ENCODE results near the gene VTN.

The VTN gene

DNA sequence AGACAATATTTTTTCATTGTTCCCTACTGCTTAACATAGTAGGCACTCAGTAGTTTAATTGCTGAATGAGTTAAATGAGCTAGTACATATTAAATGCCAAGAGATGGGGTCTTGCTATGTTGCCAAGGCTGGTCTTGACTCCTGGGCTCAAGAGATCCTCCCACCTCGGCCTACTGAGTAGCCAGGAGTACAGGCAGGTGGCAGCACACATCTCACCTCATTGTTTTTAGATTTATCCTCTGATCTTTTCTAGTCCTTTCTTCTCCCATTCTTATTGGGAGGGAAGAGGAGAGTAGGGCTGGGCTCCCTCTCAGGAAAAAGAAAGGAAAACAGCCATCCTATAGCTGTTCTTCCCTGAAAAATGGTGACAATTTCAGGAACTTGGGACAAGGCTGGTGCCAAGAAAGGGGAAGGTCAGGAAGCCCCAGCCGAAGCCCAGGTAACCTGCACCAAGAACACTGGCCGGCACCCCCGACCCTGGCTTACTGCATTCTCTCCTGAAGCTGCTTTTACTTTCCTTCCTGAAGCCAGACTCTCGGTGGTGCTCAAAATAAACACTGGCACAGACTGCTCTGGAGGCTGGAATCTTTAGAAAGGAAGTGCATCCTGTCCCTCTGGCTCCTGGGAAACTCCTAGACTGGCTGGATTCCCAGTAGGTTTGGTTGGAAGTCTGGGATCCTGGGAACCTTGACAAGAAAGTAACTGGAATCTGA is 31.9 kb downstream of the VTN start:
- peak; percentile 41 for DNase-seq (ENCODE audit: low read depth)
- H3K4me3 ChIP-seq (ENCODE audit: low read depth, low read length), result no peak overlapping the region
- TF ChIP-seq, protein P1, sequence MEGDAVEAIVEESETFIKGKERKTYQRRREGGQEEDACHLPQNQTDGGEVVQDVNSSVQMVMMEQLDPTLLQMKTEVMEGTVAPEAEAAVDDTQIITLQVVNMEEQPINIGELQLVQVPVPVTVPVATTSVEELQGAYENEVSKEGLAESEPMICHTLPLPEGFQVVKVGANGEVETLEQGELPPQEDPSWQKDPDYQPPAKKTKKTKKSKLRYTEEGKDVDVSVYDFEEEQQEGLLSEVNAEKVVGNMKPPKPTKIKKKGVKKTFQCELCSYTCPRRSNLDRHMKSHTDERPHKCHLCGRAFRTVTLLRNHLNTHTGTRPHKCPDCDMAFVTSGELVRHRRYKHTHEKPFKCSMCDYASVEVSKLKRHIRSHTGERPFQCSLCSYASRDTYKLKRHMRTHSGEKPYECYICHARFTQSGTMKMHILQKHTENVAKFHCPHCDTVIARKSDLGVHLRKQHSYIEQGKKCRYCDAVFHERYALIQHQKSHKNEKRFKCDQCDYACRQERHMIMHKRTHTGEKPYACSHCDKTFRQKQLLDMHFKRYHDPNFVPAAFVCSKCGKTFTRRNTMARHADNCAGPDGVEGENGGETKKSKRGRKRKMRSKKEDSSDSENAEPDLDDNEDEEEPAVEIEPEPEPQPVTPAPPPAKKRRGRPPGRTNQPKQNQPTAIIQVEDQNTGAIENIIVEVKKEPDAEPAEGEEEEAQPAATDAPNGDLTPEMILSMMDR (conservative IDR thresholded peaks at IDR 0.05; ENCODE audit: low read depth, low read length), result no peak

GRCh38 chr17:28335959-28336871 is 33.9 kb downstream of the VTN start:
- DNase-seq (ENCODE audit: low read depth), result peak; percentile 90
- H3K4me3 ChIP-seq (ENCODE audit: low read depth, low read length), result peak overlapping the region; percentile 91
- TF ChIP-seq, protein P1 (conservative IDR thresholded peaks at IDR 0.05; ENCODE audit: low read depth, low read length), result no peak

- H3K4me3 ChIP-seq (ENCODE audit: low read depth, low read length), result peak within 1 kb of the TSS; percentile 91
- TF ChIP-seq, protein P1 (conservative IDR thresholded peaks at IDR 0.05; ENCODE audit: low read depth, low read length), result peak; percentile 15
- peak; percentile 100 for DNase-seq (ENCODE audit: low read depth)
Observed at GRCh38 chr17:28335201-28335958, 34.7 kb downstream of the VTN start, which contains the start of the genes IFT20 and TNFAIP1. Gene IFT20 (minus strand): TSS chr17:28335472. CDS start chr17:28331985, 3,487 bp downstream. Gene TNFAIP1 (plus strand): TSS chr17:28335761. CDS start chr17:28339522, 3,761 bp downstream.

GRCh38 chr17:28334666-28335200 is 35.4 kb downstream of the VTN start:
- TF ChIP-seq, protein P1 (conservative IDR thresholded peaks at IDR 0.05; ENCODE audit: low read depth, low read length), result no peak
- DNase-seq (ENCODE audit: low read depth), result peak; percentile 78
- H3K4me3 ChIP-seq (ENCODE audit: low read depth, low read length), result peak overlapping the region; percentile 91

GRCh38 chr17:28334171-28334570 is 35.9 kb downstream of the VTN start:
- TF ChIP-seq, protein P1 (conservative IDR thresholded peaks at IDR 0.05; ENCODE audit: low read depth, low read length), result no peak
- peak overlapping the region; percentile 91 for H3K4me3 ChIP-seq (ENCODE audit: low read depth, low read length)
- peak; percentile 51 for DNase-seq (ENCODE audit: low read depth)

DNA sequence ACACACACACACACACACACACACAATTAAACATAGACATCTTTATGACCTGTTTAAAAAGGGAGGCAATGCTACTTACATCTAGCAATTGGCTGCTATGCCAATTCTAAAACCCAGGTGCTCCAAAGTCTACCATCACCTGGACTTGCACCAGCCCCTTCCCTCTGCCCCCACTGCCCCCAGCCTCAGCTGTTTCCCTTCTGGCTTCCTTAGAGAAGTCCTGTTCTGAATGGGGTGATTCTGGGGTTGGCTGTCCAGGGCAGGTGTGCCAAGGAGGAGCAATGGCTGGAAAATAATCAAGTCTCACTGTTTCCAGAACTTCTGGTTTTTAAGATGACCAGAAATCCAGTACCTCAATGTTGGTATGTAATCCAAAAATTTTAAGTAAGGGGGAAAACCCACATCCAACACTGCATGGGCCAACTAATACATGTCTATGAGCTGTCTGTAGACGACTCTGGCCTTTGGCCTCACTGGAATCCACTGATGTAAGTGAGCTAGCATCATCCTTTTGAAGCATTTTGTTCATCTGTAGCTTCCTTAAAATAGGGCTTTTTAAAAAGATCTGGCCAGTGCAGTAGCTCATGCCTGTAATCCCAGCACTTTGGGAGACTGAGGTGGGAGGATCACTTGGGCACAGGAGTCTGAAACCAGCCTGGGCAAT is 36.9 kb downstream of the VTN start:
- TF ChIP-seq, protein P1 (conservative IDR thresholded peaks at IDR 0.05; ENCODE audit: low read depth, low read length), result no peak
- H3K4me3 ChIP-seq (ENCODE audit: low read depth, low read length), result no peak overlapping the region
- DNase-seq (ENCODE audit: low read depth), result peak; percentile 59
